KMS-11 (cell line): ENCODE measurements around the gene GZMM.

Experiments
- H2AFZ ChIP-seq: fragments of 200-600 bp; sonication (generic); 2 replicates; pipeline ENCODE4 v1.6.1; 2016; ENCODE audit warnings: antibody characterized with exemption, mixed run types, low read depth
- H3K27ac ChIP-seq: fragments of 200-600 bp; sonication (generic); 2 replicates; pipeline ENCODE4 v1.6.1; 2016; ENCODE audit warnings: mild to moderate bottlenecking, mixed run types
- H3K27me3 ChIP-seq: fragments of 200-600 bp; sonication (generic); 2 replicates; pipeline ENCODE4 v1.6.1; 2017; ENCODE audit warnings: mild to moderate bottlenecking, low read depth, mixed run types, moderate library complexity; ENCODE audit not compliant: insufficient read depth
- H3K36me3 ChIP-seq: fragments of 200-600 bp; sonication (generic); 2 replicates; pipeline ENCODE4 v1.6.1; 2017; ENCODE audit warnings: mild to moderate bottlenecking, mixed run types; ENCODE audit not compliant: insufficient read depth
- H3K4me1 ChIP-seq: fragments of 200-600 bp; sonication (generic); 2 replicates; pipeline ENCODE4 v1.6.1; 2016; ENCODE audit warnings: mild to moderate bottlenecking, low read depth, mixed run types; ENCODE audit not compliant: poor library complexity, severe bottlenecking
- H3K4me2 ChIP-seq: fragments of 200-600 bp; sonication (generic); 2 replicates; pipeline ENCODE4 v1.7.0; 2016; ENCODE audit warnings: mild to moderate bottlenecking, mixed run types
- H3K4me3 ChIP-seq: fragments of 200-600 bp; sonication (generic); IDR thresholded peaks from 2 replicates; pipeline ENCODE4 v1.6.1; 2017; ENCODE audit warnings: low read depth, low read length, mixed read lengths; ENCODE audit not compliant: insufficient read depth
- H3K79me2 ChIP-seq: fragments of 200-600 bp; sonication (generic); 2 replicates; pipeline ENCODE4 v1.6.1; 2016; ENCODE audit warnings: low read depth, mixed run types; ENCODE audit not compliant: insufficient read depth
- H3K9ac ChIP-seq: fragments of 200-600 bp; sonication (generic); 2 replicates; pipeline ENCODE4 v1.6.1; 2016; ENCODE audit warnings: mild to moderate bottlenecking, mixed run types
- H4K20me1 ChIP-seq: fragments of 200-600 bp; sonication (generic); 2 replicates; pipeline ENCODE4 v1.6.1; 2016; ENCODE audit warnings: mild to moderate bottlenecking, mixed run types; ENCODE audit not compliant: insufficient read depth
- CTCF ChIP-seq: fragments of 200-600 bp; sonication (generic); conservative IDR thresholded peaks from 2 replicates; pipeline ENCODE4 v1.6.1; 2017; ENCODE audit warnings: low read depth, mild to moderate bottlenecking, antibody characterized with exemption, low read length, moderate library complexity, mixed read lengths

Gene GZMM

GRCh38 chr19:543910-544608 is at the start of gene GZMM:
Gene GZMM (plus strand): TSS chr19:544053. CDS start chr19:544072, 19 bp downstream.
- Histone ChIP-seq H3K4me3 (no peak within 1 kb of the TSS), H3K36me3 (no peaks in the 10 kb centered on the region), H3K79me2 (no peaks in the 10 kb centered on the region), H3K4me2 (no peak within 1 kb of the TSS), H4K20me1 (no peaks in the 10 kb centered on the region), H3K27me3 (peaks cover 2% of the 10 kb centered on the region; the same call in 1 of the 2 replicates), H3K4me1 (no peaks in the 10 kb centered on the region), H2AFZ (no peak within 1 kb of the TSS), H3K27ac (no peak within 1 kb of the TSS), H3K9ac (no peak within 1 kb of the TSS)
- TF ChIP-seq CTCF = no peak

DNA sequence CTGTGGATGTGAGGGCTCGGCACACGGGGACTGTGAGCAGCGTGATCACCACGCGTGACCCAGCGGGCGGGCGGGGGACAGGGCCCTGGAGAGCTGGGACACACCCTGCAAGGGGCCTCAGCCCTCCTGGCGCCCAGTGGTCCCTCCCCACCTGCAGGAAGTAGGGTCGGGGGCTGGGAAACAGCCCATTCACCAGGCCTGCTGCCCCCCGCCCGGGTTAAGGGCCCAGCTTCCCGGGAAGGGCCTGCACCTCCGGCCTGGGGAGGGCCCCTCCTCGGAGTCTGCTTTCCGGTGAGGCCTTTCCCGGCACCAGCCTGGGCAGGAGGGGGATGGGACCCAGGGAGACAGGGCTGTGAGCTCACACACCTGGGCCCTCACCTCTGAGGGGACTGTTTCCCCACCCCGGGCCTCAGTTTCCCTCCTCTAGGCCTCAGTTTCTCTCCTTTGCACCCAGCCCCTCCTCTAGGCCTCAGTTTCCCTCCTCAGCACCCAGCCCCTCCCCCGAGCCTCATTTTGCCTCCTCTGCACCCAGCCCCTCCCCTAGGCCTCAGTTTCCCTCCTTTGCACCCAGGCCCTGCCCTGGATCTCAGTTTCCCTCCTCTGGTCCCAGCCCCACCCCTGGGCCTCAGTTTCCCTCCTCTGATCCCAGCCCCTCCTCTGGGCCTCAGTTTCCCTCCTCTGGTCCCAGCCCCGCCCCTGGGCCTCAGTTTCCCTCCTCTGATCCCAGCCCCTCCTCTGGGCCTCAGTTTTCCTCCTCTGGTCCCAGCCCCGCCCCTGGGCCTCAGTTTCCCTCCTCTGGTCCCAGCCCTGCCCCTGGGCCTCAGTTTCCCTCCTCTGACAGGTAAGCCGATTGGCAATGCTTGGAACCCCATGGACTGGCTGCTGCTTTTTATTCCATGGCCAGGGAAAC is 49.4 kb upstream of the GZMM start:
- Histone ChIP-seq H3K36me3 (no peaks in the 10 kb centered on the region), H3K9ac (no peak overlapping the region), H4K20me1 (no peaks in the 10 kb centered on the region), H3K4me1 (no peaks in the 10 kb centered on the region), H3K4me2 (no peak overlapping the region), H3K27ac (no peak overlapping the region), H3K27me3 (peaks cover 2% of the 10 kb centered on the region; the same call in 1 of the 2 replicates), H2AFZ (no peak overlapping the region), H3K79me2 (no peaks in the 10 kb centered on the region), H3K4me3 (no peak overlapping the region)
- TF ChIP-seq CTCF = no peak

DNA sequence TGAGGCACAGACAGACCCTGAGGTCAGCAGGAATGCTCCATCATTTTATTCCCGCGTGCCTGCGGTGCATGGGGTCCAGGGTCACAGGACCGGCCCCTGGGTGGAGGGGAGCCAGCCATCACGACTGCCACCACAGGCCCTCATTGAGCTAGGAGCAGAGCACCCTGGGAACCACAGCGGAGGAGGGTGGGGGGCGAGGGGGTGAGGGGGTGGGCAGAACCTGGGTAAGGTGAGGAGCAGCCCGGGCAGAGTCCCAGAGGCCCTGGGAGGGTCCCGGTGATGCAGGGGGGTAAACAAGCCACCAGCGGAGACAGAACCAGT is 48.8 kb upstream of the GZMM start:
- Histone ChIP-seq H2AFZ (no peak overlapping the region), H3K27me3 (peaks cover 3% of the 10 kb centered on the region; the same call in 1 of the 2 replicates), H3K27ac (no peak overlapping the region), H3K79me2 (no peaks in the 10 kb centered on the region), H3K4me2 (no peak overlapping the region), H3K4me3 (no peak overlapping the region), H3K9ac (no peak overlapping the region), H3K4me1 (no peaks in the 10 kb centered on the region), H4K20me1 (no peaks in the 10 kb centered on the region), H3K36me3 (no peaks in the 10 kb centered on the region)
- no peak for TF ChIP-seq CTCF

GRCh38 chr19:495402-496111 is 48.3 kb upstream of the GZMM start:
- H3K9ac ChIP-seq = no peak overlapping the region
- no peak overlapping the region for H2AFZ ChIP-seq
- TF ChIP-seq CTCF = peak; percentile 67
- no peaks in the 10 kb centered on the region for H3K4me1 ChIP-seq
- H3K27ac ChIP-seq = no peak overlapping the region
- H3K36me3 ChIP-seq = no peaks in the 10 kb centered on the region
- H3K4me2 ChIP-seq = no peak overlapping the region
- H3K4me3 ChIP-seq = no peak overlapping the region
- no peaks in the 10 kb centered on the region for H4K20me1 ChIP-seq
- no peaks in the 10 kb centered on the region for H3K79me2 ChIP-seq
- H3K27me3 ChIP-seq = peaks cover 8% of the 10 kb centered on the region; the same call in 1 of the 2 replicates
